ENCODE data around the gene MALRD1.
"Not testable (repeated sequence)": the region's sequence is repeated elsewhere in the genome, so short reads cannot be mapped to it uniquely, and the experiment has no call there.

The MALRD1 gene

DNA sequence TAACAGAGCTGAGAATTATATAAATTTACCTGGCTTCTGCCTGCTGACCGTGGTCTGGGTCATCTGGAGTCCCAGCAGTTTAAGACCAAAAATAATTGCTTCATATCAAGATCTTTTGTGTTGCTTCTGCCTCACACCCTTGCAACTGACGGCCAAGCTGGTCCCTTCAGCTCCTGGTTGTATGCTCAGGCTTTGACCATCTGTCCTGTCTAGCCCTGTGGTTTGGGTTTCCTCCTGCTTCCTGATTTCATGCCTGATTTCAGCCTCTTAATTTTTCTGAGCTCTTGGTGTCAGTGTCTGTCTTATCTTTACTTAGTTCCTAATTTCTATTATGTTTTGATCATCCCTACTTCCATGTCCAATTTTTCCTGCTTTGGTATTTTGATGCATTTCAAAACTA, 679.8 kb downstream of the MALRD1 start:
- ATAC-seq (replicated peaks) (no peak), DNase-seq (no peak)
- Mint-ChIP-seq H3K4me1 (no peaks in the 10 kb centered on the region), H3K4me3 (no peak overlapping the region), H3K27me3 (no peaks in the 10 kb centered on the region), H3K27ac (no peak overlapping the region), H3K9me3 (peaks cover 0 to 2% of the 10 kb centered on the region in 2 donors), H3K36me3 (no peaks in the 10 kb centered on the region)

DNA sequence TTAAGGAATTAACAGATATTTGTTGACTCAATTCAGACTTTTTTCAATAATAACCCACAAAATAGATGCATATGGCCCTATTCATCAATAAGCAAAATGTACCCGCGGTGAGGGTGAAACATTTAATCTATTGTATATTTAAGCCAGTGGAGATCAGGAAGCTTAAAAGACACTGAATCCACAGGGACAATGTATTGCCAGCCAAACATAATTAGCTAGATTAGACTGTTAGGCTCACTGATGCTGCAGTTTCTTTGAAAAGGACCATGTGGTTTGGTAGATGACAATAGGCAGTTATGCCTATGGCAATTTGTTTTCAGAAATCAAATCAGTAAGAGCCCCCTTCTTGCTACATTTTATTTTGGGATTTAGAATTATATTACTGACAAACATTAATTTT, 680.4 kb downstream of the MALRD1 start:
- Mint-ChIP-seq H3K9me3 (peaks cover 0 to 2% of the 10 kb centered on the region in 2 donors), H3K27ac (no peak overlapping the region), H3K36me3 (no peaks in the 10 kb centered on the region), H3K4me3 (no peak overlapping the region), H3K27me3 (no peaks in the 10 kb centered on the region), H3K4me1 (no peaks in the 10 kb centered on the region)
- DNase-seq, result no peak
- no peak for ATAC-seq (replicated peaks)

DNA sequence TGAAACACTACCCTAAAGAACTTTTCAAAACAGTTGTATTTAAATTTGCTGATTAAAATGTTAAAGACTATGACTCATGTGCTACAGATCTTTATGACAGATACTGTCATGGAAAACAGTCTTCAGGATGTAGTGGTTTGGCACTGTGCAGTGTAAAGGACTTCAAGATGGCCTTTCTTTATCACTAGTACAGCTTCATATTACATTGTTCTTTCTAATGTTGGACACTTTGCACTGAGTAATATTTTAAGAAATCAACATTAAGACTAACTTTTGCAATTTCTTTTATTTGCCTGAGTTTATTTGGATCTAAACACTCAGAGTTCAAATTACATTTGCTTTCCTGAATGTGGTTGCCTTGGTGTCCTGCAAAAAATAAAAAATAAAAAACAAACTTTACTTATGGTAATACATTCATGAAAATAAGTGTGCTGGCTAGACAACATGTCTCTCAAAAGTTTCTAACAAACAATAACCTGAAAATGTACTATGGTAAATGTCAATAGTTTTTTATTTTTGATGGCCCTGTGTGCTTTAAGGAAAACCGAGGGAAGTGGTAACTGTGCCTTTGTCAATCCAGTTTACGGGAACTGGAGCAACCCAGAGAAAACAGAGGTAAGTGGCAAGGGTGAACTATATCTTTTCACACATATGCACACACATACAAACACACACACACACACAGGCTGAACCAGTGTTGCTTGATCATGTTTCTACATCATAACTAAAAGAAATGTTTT, 681.7 kb downstream of the MALRD1 start:
- no peaks in the 10 kb centered on the region for H3K4me1 Mint-ChIP-seq
- no peak for ATAC-seq (replicated peaks)
- DNase-seq, result no peak
- no peak overlapping the region for H3K27ac Mint-ChIP-seq
- no peaks in the 10 kb centered on the region for H3K36me3 Mint-ChIP-seq
- H3K9me3 Mint-ChIP-seq, result peaks cover 0 to 2% of the 10 kb centered on the region in 2 donors
- H3K4me3 Mint-ChIP-seq, result no peak overlapping the region
- no peaks in the 10 kb centered on the region for H3K27me3 Mint-ChIP-seq

DNA sequence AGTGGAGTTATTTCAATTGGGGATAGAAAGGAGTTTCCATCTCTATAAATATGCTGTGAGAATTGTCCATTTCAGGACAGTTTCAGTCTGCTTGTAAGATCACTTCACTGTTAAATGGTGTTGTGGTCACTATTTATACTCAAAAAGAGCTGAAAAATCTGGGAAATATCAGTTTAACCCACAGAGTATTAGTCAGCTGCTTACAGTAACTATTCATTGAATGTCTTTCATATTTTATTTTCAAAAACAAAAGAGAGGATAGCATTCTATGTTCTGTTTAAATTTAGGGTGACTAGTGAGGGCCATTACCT, 682.3 kb downstream of the MALRD1 start:
- no peak for ATAC-seq (replicated peaks)
- H3K36me3 Mint-ChIP-seq, result no peaks in the 10 kb centered on the region
- H3K27ac Mint-ChIP-seq, result no peak overlapping the region
- DNase-seq, result no peak
- H3K4me1 Mint-ChIP-seq, result no peaks in the 10 kb centered on the region
- H3K9me3 Mint-ChIP-seq, result peaks cover 0 to 2% of the 10 kb centered on the region in 2 donors
- no peak overlapping the region for H3K4me3 Mint-ChIP-seq
- H3K27me3 Mint-ChIP-seq, result no peaks in the 10 kb centered on the region

DNA sequence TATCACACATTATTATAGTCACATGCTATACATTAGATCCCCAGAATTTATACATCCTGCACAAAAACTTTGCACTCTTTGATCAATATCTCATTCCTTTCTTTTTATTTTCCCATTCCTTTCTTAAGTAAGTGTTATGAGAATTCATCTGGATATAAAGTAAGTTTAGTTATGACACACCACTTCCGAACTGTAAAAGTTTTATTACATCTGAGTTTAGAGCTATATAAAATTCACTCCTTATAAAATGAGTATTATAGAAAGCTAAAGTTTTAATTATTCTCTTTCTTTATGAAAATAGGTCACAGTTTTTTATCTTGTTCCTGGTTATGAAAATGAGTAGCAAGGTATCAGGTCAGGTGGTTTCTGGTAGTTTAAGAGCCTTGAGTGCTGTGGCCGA, 683.0 kb downstream of the MALRD1 start:
- H3K4me3 Mint-ChIP-seq, result no peak overlapping the region
- peaks cover 0 to 4% of the 10 kb centered on the region in 2 donors for H3K9me3 Mint-ChIP-seq
- no peaks in the 10 kb centered on the region for H3K27me3 Mint-ChIP-seq
- no peaks in the 10 kb centered on the region for H3K36me3 Mint-ChIP-seq
- H3K4me1 Mint-ChIP-seq, result no peaks in the 10 kb centered on the region
- H3K27ac Mint-ChIP-seq, result no peak overlapping the region
- no peak for DNase-seq
- no peak for ATAC-seq (replicated peaks)

DNA sequence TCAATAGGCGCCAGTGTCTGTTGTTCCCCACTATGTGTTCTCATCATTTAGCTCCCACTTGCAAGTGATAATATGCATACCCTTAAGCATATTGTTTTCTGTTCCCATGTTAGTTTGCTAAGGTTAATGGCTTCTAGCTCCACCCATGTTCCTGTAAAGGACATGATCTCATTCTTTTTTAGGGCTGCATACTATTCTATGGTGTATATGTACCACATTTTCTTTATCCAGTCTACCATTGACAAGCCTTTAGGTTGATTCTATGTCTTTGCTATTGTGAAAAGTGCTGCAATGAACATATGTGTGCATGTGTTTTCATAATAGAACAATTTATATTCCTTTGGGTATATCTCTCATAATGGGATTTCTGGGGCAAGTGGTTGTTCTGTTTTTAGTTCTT, 689.8 kb downstream of the MALRD1 start:
- ATAC-seq (replicated peaks), result no peak
- Mint-ChIP-seq H3K4me3 (no peak overlapping the region), H3K27ac (no peak overlapping the region), H3K9me3 (peaks cover 4 to 5% of the 10 kb centered on the region in 2 donors), H3K27me3 (no peaks in the 10 kb centered on the region), H3K36me3 (no peaks in the 10 kb centered on the region), H3K4me1 (no peaks in the 10 kb centered on the region)
- no peak for DNase-seq

DNA sequence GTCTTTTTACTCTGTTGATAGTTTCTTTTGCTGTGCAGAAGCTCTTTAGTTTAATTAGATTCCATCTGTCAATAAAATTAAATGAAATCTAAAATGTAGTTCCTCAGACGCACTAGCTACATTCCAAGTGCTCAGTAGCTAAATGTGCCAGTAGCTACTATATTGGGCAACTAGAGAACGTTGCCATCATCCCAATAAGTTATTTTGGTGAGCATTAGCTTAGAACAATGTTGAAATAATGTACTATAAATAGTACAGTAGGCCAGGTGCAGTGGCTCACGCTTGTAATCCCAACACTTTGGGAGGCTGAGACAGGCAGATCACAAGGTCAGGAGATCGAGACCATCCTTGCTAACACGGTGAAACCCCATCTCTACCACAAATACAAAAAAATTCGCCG, 690.6 kb downstream of the MALRD1 start:
- H3K27ac Mint-ChIP-seq; ATAC-seq (replicated peaks); H3K9me3 Mint-ChIP-seq; H3K4me3 Mint-ChIP-seq; DNase-seq; H3K27me3 Mint-ChIP-seq; H3K36me3 Mint-ChIP-seq; H3K4me1 Mint-ChIP-seq: not testable (repeated sequence)

DNA sequence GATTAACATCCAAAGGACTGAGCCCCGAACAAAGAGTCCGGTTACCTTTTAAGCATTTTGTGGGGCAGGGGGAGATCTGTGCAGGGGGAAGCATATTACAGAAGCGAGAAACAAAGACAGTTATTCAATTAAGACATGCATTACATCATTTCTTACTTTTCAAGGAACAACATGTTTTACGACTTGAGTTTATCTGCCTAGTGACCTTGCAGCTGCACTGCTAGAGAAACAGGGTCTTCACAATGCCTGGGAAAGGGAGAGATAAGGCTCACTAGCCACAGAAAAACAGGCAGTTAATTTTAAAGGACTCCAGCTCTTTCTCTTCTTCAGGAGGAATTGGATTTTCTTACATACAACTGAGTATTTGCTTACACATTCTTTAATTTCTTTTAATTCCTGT, 693.5 kb downstream of the MALRD1 start:
- H3K36me3 Mint-ChIP-seq; H3K4me1 Mint-ChIP-seq; ATAC-seq (replicated peaks); H3K9me3 Mint-ChIP-seq; H3K4me3 Mint-ChIP-seq; DNase-seq; H3K27ac Mint-ChIP-seq; H3K27me3 Mint-ChIP-seq: not testable (repeated sequence)

DNA sequence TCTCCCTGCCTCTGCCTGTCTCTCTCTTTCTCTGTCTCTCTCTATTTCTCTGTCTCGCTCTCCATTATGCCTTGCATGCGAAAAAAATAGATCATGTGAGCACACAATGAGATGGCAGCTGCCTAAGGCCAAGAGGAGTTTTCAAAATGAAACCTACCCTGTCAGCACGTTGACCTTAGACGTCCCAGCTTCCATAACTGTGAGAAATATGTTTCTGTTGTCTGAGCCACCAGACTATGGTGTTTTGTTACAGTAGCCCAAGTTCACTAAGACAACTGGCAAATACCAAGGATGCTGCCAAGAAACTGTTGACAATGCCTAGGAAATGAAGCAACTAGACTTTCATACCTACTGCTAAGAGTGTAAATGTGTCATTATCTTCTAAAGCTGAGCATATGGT, 697.1 kb downstream of the MALRD1 start:
- DNase-seq (no peak), ATAC-seq (replicated peaks) (no peak)
- Mint-ChIP-seq H3K4me3 (no peak overlapping the region), H3K27ac (no peak overlapping the region), H3K4me1 (no peaks in the 10 kb centered on the region), H3K27me3 (no peaks in the 10 kb centered on the region), H3K36me3 (no peaks in the 10 kb centered on the region), H3K9me3 (no peaks in the 10 kb centered on the region)

DNA sequence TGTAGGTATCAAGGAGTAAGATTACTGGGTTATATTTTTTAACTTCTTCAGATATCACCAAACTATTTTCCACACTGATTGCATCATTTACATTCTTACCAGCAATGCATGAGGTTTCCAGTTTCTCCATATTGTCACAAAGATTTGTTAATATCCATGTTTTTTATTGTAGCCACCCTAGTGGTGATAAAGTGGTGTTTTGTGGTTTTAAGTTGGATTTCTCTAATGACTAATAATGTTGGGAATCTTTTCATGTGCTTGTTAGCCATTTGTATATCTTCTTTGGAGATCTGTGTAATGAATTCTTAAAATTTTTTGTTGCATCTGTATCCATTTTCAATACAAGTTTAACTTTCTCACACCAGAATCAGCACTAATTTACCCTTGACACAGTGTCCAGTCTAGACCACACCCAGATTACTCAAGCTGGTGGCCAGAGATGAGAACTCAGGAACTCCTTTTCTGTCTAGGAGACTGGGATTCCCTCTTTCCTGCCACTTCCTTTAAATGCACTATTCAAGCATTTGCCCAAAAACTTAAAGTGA, 700.7 kb downstream of the MALRD1 start:
- Mint-ChIP-seq H3K27ac (no peak overlapping the region), H3K27me3 (no peaks in the 10 kb centered on the region), H3K9me3 (no peaks in the 10 kb centered on the region), H3K4me3 (no peak overlapping the region), H3K4me1 (no peaks in the 10 kb centered on the region), H3K36me3 (no peaks in the 10 kb centered on the region)
- no peak for ATAC-seq (replicated peaks)
- no peak for DNase-seq

DNA sequence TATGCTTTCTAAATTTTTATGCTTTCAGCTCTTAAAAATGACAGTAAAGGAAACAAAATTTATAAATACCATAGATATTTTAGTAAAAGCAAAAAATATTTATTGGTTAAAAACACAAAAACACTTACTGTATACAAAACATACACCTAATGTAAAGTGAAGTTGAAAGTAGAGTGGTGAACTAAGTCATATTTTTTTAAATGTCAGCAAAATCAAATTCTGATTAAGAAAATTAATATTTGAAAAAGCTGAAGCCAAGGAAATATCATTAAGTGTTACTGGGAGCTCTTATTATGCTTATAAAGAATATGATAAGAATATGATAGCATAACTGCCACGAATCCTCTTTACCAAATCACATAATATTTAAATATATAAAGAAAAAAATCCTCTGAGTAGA, 702.4 kb downstream of the MALRD1 start:
- Mint-ChIP-seq H3K4me3 (no peak overlapping the region), H3K27me3 (no peaks in the 10 kb centered on the region), H3K4me1 (no peaks in the 10 kb centered on the region), H3K9me3 (no peaks in the 10 kb centered on the region), H3K27ac (no peak overlapping the region), H3K36me3 (no peaks in the 10 kb centered on the region)
- DNase-seq (no peak), ATAC-seq (replicated peaks) (no peak)

DNA sequence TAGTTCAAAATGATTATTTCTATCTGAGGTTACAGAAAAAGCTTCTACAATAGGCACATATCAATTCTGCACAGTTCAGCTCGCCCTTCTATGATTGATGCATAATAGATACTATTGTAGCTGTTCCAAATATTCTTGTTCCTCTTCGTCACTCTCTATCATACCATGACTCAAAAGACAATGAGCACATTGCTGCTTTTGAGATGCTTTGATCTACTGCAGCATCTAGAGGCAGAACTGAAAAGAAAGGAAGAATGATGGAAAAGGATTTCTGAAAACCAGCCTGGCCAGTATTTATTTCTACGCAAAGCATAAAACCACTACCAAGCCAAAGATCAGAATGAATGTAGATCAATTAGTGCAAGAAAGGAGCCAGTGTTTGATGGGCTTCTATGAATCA, 708.3 kb downstream of the MALRD1 start:
- Mint-ChIP-seq H3K9me3 (peaks cover 0 to 3% of the 10 kb centered on the region in 2 donors), H3K4me3 (no peak overlapping the region), H3K4me1 (no peaks in the 10 kb centered on the region), H3K27ac (no peak overlapping the region), H3K27me3 (no peaks in the 10 kb centered on the region), H3K36me3 (no peaks in the 10 kb centered on the region)
- DNase-seq, result no peak
- ATAC-seq (replicated peaks), result no peak

DNA sequence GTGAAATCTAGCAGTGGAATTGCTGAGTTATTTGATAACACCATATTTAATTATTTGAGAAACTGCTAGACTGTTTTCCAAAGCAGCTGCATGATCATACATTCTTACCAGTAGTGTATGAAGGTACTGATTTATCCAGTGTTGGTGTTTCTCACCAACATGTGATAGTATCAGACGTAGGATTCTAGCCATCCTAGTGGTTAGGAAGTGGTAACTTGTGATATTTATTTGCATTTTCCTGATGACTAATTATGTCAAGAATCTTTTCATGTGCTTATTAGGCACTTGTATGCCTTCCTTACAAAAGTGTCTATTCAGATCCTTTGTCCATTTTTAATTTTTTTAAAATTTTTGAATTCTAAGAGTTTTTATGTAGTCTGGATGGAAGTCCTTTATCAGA, 713.4 kb downstream of the MALRD1 start:
- Mint-ChIP-seq H3K27me3 (no peaks in the 10 kb centered on the region), H3K27ac (no peak overlapping the region), H3K4me3 (no peak overlapping the region), H3K9me3 (peaks cover 0 to 3% of the 10 kb centered on the region in 2 donors), H3K36me3 (no peaks in the 10 kb centered on the region), H3K4me1 (no peaks in the 10 kb centered on the region)
- no peak for DNase-seq
- no peak for ATAC-seq (replicated peaks)

DNA sequence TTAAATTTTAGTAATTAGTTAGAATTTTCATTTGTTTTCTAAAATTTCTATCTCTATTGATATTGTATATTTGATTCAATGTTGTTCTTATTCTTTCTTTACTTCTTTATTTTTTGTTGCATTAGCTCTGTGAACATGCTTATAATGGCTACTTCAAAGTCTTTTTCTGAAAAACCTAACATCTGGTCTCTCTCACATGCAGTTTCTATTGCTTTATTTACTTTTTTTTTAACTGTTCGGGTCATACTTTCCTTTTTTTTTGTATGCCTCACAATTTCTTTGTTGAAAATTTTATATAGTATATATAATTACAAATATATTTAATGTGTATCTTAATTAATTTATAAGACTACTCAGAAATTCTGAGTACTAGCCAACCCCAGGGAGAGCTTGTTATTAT, 715.5 kb downstream of the MALRD1 start:
- ATAC-seq (replicated peaks), result no peak
- no peak overlapping the region for H3K4me3 Mint-ChIP-seq

DNA sequence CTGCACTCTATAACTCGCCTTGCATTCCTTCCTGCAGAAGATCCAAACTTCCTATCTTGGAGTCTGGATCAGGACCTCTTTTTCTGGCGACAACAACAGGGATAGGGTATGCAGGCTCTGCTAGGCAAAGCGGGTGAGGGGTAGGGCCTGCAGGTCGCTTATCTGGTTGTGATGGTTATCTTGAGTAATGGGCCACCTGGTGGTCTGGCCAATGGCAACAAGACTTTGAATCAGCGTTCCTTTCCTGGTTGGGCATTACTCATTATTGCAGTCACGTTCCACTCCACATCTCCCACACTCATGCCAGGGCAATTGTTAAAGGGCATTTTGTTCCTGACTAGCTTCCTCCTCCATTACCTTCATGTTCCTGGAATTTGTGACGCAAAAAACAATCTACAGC, 719.3 kb downstream of the MALRD1 start:
- ATAC-seq (replicated peaks) (no peak), DNase-seq (no peak)
- Mint-ChIP-seq H3K27ac (no peak overlapping the region), H3K27me3 (no peaks in the 10 kb centered on the region), H3K9me3 (no peaks in the 10 kb centered on the region), H3K36me3 (no peaks in the 10 kb centered on the region), H3K4me1 (no peaks in the 10 kb centered on the region), H3K4me3 (no peak overlapping the region)

More for the DNA sequence above, 715.5 kb downstream of the MALRD1 start:
- no peak for DNase-seq
- Mint-ChIP-seq H3K27me3 (no peaks in the 10 kb centered on the region), H3K27ac (no peak overlapping the region), H3K9me3 (peaks cover 0 to 3% of the 10 kb centered on the region in 2 donors), H3K4me1 (no peaks in the 10 kb centered on the region), H3K36me3 (no peaks in the 10 kb centered on the region)

DNA sequence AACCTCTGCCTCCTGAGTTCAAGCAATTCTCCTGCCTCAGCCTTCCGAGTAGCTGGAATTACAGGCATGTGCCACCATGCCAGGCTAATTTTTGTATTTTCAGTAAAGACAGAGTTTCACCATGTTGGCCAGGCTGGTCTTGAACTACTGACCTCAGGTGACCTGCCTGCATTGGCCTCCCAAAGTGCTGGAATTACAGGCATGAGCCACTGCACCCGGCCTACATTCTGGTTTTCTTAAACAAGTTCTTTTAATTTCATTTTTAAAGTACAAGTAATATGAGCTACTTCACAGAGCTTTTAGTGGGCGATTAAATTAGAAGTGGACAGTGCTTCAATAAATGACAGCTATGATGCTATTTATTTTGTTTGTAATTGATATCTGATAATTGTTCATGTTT, 721.2 kb downstream of the MALRD1 start:
- not testable (repeated sequence) for ATAC-seq (replicated peaks); H3K9me3 Mint-ChIP-seq; H3K27me3 Mint-ChIP-seq; H3K4me1 Mint-ChIP-seq; H3K27ac Mint-ChIP-seq; H3K36me3 Mint-ChIP-seq; H3K4me3 Mint-ChIP-seq; DNase-seq

Measured in stimulated activated naive B cell treated with anti-CD40 and anti-IgM and Interleukin-4, amounts not matched to agents 10 μg/mL and 1 μg/mL and 100 μg/mL, for 72 hours (primary cell).